NCI-H1436 treated with DMSO at 0.1 percent for 48 hours (cell line): ENCODE data around the gene SLC2A14.
"Not testable (repeated sequence)": the region's sequence is repeated elsewhere in the genome, so short reads cannot be mapped to it uniquely, and the experiment has no call there.

Source experiments
- DNase-seq: peaks from one replicate; lab custom pipeline; 2025; lab: John Stamatoyannopoulos, UW

Gene SLC2A14

DNA sequence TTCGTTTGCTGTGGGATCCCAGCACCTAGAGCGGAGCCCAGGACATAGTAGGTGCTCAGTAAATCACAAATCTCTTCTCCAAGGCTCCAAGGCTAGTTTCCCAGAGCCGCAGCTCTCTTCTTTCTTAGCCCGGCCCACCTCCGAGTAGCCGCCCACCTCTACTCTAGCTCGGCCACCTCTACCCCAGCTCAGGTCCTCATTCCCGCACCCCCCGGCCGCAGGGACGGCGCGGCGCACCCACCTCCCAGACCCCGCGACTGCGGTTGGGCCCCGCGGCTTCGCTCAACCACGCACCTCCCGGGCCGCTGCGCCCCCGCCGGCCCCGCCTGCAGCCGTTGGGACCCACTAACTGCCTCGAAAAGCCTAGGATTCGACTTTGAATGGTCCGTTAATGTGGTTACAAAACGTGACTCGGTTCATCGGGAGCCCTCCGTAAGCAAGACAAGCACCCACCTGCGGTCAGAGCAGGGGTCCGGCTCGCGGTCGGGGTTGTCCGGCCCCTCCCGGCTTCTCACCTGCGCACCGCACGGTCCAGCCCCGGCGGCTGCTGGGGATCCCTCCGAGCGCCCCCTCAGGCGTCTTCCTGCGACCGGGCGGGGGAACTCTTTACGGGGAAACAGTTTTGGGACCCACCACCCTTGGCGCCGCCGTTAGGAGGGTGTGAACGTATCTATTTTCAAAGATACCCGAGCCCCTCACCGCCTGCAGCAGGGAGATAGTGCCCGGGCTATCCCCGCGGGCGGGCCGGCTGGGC lies at the start of gene SLC2A14:
Gene SLC2A14, minus strand, starts transcription at position 350 of the 754 bp plus-strand sequence. CDS start 3,035 bp downstream, outside the sequence.
- DNase-seq = no peak

DNA sequence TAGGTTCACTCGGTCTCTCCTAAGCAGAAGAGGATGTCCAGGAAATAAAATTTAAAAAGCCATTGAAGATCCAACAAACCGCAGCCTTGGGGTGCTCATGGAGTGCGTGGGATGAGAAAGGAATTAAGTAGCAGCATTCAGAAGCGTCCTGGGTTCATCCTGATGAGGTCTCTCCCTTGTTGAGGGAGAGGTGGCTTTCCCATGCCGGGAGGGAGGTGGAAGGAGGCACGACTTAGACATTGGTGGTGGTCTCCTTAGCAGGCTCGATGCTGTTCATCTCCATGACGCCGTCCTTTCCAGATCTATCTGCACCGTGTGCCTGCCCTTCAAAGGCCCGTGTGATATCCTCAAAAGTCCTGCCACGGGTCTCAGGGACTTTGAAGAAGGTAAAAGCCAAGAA lies 48.5 kb upstream of the SLC2A14 start:
- DNase-seq = not testable (repeated sequence)

DNA sequence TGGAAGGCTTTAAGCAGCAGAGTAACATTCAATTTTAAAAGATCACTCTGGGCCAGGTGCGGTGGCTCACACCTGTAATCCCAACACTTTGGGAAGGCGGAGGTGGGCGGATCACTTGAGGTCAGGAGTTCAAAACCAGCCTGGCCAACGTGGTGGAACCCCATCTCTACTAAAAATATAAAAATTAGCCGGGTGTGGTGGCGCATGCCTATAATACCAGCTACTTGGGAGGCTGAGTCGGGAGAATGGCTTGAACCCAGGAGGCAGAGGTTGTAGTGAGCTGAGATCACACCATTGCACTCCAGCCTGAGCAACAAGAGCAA lies 45.5 kb upstream of the SLC2A14 start:
- DNase-seq = not testable (repeated sequence)

DNA sequence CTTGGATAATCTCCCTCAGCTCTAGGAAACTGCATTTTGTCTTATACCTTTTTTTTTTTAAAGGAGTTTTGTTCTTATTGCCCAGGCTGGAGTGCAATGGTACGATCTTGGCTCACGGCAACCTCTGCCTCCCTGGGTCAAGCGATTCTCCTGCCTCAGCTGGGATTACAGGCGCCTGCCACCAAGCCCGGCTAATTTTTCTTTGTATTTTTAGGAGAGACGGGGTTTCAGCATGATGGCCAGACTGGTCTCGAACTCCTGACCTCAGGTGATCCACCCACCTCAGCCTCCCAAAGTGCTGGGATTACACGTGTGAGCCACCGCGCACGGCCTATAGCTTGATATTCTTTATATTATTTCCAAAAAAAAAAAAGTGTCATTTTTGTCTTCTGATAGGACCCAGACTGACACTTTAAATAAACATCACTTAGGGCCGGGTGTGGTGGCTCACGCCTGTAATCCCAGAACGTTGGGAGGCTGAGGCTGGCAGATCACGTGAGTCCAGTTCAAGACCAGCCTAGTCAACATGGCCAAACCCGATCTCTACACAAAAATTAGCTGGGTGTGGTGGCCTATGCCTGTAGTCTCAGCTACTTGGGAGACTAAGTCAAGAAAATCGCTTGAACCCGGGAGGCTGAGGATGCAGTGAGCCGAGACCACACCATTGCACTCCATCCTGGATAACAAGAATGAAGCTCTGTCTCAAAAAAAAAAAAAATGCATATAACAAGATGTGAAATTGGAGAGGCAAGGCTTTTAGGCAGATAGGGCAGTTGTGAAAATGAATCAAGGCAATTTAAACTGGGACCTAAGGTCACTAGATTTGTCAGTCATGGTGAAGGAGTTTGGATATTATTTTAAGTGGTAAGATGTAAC lies 44.9 kb upstream of the SLC2A14 start:
- no peak for DNase-seq

DNA sequence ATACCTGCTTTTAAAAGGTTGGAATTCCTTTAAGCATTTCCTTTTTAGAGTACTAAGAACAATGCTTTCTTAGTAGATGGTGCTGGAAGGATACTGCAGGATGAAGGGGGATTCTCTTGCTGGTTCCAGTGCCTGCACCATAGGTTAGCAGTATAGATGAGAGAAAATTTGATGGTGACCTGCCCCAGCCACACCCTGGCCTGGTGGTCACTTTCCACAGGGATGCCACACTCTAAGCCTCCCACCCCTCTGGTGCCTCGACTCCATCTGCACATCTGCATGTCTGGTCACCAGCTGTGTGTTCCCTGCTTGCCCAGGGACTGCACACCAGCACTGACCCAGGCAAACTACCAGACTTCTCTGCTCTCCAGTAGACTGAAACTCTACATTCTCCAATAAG lies 44.2 kb upstream of the SLC2A14 start:
- no peak for DNase-seq

DNA sequence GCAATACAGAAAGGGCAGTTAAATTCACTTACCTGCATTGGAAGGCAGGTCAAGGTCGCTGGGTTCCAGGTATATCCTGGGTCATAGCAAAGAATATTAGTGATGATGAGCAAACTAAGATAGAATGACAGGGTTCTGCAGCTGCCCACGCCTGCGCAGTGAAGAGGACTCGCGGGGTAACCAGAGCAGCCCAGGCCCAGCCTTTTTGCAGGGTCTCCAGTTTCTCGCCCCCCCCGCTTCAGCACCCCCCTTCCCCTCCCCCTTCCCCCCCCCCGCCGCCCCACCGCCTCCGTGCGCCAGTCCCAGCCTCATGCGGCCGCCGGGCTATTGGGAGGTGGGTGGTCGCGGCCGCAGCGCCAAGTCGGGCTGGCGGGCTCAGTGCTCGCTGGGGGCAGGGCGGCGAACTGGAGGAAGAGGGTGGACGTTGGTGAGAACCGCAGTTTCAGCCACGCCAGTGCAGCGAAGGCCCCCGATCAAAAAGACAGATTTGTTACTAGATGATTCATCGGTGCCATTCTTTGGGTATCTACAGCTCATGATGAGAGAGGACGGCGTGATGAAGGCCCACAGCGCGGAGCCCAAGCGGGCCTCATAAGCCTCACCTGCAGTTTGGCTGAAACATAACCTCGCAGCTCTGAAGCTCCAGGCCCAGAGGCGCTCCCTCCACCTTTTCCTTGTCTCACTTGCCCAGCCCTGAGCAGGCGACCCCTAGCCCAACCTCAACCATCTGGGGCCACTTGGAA lies 43.1 kb upstream of the SLC2A14 start:
- DNase-seq = no peak

DNA sequence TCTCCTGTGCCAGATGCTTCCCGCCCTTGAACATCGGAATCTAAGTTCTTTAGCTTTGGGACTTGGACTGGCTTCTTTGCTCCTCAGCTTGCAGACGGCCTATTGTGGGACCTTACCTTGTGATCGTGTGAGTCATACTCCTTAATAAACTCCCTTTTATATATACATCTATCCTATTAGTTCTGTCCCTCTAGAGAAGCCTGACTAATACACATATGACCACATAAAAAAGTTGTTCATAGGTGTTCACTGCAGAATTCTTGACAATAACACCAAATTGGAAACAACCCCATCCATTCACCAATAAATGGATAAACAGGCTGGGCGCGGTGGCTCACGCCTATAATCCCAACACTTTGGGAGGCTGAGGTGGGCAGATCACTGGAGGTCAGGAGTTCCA lies 37.4 kb upstream of the SLC2A14 start:
- DNase-seq = not testable (repeated sequence)

DNA sequence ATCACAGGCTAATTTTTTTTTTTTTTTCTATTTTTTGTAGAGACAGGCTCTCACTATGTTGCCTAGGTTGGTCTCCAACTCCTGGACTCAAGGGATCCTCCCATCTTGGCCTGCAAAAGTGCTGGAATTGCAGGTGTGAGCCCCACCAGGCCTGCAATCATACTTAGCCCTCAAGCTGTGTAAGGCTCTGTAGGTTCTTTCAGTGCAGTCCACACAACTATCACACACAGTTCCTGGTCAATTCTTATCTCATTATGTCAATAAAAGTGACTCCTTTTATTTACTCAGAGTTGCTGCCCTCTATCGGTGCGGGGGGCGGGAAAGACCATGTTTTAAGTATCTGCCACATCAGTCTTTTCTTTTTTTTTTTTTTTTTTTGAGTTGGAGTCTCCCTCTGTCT lies 34.3 kb upstream of the SLC2A14 start:
- DNase-seq = no peak

DNA sequence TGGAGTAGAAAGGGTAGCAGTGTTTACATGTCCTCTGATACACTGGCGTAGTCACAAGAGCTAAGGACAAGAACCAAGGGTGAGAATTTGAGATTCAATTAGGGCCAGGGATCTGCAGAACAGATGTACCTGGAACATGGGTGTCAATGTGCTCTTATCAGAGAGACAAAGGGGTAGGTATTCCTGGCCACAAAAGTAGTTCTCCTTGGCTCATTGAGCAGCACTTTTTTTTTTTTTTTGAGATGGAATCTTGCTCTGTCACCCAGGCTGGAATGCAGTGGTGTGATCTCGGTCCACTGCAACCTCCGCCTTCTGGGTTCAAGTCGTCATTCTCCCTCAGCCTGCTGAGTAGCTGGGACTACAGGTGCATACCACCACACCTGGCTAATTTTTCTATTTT lies 33.6 kb upstream of the SLC2A14 start:
- DNase-seq = not testable (repeated sequence)

DNA sequence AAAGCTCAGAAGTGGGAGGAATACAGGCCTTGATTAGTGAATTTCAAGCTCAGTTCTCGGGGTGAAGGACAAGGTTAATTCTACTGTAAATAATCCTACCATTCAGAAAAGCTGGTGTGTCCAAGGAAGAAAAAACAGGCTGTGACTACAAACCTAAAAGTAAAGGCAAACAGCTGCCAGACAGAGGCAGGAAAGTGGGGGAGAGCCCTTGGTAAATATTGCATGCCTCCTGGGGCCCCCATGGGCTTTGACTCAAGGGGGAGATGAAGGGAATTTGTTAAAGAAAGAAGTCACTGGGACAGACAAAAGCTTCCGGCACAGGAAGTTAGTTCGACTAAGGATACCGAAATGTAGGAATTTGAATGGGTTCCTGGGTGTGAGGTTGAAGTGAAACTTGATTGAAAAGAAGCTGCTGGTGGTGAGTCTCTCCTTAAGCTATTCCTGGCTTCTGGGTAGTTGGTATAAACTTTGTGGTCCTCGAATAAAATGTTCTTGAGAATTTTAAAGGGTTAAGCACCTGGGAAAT lies 32.9 kb upstream of the SLC2A14 start:
- not testable (repeated sequence) for DNase-seq

DNA sequence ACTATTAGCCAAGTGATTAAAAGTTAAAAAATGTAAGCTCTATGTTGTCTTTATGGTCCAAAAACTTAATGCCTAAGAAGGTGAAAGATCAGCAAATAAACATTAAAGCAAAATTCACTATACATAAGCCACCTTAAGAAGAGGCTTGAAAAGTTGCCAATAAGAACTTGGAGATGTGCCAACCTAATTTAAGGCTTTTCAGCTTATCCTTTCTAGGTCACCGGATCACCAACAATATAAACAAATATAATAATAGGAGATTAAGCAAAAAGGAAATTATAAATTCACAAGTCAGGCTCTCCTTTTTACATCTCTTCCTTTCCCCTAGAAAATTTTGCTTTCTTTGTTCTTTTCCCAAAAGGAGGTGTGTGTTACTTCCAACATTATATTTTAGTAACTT lies 32.4 kb upstream of the SLC2A14 start:
- DNase-seq = no peak

DNA sequence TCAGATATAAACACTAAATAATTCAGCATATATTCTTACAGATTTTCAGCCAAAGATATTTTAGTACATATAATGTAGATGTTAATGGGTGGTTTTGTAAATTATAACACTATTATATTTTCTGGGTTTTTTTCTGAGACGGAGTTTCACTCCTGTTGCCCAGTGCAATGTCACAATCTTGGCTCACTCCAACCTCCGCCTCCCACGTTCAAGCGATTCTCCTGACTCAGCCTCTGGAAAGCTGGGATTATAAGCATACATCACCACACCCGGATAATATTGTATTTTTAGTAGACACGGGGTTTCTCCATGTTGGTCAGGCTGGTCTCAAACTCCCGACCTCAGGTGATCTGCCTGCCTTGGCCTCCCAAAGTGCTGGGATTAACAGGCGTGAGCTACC lies 29.7 kb upstream of the SLC2A14 start:
- not testable (repeated sequence) for DNase-seq

DNA sequence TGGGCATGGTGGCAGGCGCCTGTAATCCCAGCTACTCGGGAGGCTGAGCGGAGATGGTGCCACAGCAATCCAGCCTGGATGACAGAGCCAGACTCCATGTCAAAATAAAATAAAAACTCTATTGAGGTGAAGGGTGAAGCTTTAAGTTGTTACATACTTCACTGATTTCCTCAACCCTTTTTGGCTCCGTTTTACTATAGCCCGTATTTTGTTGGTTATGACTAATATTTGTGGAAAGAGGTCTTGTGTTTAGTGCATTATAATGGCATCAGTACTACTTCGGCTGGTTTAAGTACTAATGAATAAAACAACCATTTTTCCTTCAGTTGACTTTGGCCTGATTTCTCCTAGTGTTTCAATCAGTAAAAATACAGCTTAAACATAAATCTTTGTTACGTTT lies 27.0 kb upstream of the SLC2A14 start:
- DNase-seq = no peak

DNA sequence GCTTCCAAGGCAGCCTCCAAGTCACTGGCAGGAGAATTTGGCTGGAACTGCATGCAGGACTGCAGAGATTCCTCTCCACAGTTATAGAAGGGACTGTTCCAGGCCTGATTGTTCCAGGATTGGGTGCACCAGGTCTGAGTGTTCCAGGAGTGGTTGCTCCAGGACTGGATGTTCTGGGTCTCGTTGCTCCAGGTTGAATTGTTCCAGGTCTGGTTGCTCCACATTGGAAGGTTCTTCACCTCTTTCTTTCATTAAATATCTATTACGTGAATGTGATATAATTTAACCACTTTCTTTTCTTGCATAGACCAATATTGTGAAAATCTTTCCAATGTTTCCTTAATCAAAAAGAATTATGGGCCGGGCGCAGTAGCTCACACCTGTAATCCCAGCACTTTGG lies 24.0 kb upstream of the SLC2A14 start:
- DNase-seq = not testable (repeated sequence)

DNA sequence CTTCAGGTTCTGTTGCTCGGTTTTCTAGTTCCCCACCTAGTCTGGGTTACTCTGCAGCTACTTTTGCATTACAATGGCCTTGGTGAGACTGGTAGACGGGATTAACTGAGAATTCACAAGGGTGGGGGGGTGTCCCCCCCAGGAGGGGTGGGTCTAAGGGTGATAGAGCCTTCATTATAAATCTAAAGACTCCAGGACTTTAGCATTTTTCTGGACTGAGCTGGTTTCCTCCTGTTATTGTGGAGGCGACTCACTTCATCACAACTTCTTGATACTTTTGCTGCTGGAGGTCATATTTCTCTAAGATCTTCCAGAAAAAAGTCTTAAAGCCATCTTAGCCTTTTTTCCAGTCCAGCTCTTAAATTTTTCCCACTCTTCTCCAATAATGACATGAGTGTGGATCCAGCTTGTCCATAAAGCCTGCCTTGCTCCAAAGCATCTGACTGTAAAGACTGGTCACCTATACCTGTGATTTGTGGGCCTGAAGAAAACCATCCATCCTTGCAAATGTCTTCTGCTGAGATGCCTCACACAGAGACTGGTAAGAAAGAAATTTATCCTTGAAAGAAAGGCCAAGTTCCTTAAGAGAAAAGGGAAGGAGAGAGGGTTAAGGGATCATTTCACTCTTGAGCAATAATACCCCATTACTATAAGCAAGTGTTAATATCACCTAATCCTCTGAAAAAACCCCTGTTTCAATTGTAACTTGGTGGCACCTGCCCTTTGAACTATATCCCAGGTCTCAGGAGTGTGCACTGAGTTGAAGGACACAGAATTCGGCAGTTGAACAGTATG lies 19.7 kb upstream of the SLC2A14 start:
- DNase-seq = no peak

DNA sequence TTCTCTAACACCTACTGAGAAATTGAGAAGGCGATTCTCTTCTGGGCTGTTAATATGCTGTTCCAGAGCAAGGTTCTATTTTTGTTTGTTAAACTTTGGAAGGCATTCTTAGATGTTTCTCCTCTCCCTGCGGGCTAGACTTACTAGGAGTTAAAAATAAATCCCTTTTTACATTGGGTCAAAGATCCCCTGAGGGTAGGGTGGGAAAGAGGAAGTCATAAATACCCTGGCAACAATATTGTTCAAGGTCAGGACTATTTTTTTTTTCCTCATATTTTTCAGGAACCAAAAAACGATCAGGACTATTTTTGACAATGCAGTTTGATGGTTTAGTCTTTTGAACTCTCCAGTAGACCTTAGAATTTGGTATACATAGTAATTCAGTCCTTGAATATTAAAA lies 12.0 kb upstream of the SLC2A14 start:
- DNase-seq = no peak

DNA sequence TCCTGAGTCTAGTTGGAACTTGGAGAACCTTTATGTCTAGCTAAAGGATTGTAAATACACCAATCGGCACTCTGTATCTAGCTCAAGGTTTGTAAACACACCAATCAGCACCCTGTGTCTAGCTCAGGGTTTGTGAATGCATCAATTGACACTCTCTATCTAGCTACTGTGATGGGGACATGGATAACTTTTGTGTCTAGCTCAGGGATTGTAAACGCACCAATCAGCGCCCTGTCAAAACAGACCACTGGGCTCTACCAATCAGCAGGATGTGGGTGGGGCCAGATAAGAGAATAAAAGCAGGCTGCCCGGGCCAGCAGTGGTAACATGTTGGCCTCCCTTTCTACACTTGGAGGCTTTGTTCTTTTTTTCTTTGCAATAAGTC lies 9.0 kb upstream of the SLC2A14 start:
- DNase-seq = not testable (repeated sequence)

DNA sequence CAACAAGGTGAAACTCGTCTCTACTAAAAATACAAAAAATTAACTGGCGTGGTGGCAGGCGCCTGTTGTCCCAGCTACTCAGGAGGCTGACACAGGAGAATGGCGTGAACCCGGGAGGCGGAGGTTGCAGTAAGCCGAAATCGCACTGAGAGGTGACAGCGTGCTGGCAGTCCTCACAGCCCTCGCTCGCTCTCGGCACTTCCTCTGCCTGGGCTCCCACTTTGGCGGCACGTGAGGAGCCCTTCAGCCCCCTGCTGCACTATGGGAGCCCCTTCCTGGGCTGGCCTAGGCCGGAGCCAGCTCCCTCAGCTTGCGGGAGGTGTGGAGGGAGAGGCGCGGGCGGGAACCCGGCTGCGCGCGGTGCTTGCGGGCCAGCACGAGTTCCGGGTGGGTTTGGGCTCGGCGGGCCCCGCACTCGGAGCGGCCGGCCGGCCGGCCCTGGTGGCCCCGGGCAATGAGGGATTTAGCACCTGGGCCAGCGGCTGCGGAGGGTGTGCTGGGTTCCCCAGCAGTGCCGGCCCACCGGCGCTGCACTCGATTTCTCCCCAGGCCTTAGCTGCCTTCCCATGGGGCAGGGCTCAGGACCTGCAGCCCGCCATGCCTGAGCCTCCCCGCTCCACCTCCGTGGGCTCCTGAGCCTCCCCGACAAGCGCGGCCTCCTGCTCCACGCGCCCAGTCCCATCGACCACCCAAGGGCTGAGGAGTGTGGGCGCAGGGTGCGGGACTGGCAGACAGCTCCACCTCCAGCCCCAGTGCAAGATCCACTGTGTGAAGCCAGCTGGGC lies 8.4 kb upstream of the SLC2A14 start:
- DNase-seq = not testable (repeated sequence)

DNA sequence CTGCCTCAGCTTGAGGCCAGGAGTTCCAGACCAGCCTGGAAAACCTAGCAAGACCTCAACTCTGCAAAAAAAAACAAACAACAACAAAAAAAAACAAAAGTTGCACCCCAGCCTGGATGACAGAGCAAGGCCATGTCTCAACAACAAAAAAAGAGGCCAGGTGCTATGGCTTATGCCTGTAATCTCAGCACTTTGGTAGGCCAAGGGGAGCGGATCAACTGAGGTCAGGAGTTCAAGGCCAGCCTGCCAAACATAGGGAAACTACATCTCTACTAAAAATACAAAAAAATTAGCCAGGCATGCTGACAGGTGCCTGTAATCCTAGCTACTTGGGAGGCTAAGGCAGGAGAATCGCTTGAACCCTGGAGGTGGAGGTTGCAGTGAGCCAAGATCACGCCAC lies 6.5 kb upstream of the SLC2A14 start:
- no peak for DNase-seq

DNA sequence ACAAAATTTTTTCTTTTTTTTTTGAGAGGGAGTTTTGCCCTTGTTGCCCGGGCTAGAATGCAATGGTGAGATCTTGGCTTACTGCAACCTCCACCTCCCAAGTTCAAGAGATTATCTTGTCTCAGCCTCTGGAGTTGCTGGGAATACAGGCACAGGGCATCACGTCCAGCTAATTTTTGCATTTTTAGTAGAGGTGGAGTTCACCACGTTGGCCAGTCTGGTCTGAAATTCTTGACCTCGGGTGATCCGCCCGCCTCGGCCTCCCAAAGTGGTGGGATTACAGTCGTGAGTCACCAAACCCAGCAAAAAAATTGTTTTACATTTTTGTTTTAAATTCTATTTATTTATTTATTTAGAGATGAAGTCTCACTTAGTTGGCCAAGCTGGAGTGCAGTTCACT lies 4.7 kb upstream of the SLC2A14 start:
- DNase-seq = no peak

DNA sequence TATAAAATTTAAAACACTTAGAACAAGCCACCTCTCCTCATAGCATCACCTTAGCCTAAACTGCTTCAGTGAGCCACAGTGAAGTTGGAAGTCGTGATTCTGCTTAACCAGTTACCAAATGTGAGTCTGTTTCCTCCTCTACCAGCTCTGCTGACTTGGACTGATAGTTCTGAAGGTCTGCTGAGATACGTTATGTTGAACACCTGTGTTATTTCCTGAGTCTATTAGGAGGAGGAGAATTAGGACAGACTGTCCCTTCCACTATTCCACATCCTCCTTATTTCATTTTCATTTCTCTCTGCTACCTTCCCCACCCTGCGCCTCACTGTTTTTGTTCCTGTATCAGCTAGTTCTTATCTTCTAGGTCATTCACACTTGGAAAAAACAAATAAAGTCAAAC lies 2.4 kb downstream of the SLC2A14 start:
- DNase-seq = no peak
